Fibroblast of villous mesenchyme (primary cell): ENCODE data around the gene SPATC1L. TPM values are rescaled to one million over a fixed set of nuclear protein-coding genes. Genes with fewer than 3 reads are reported as not detected.

ENCODE experiments used
- DNase-seq: peaks from one replicate; pipeline ENCODE4 v3.0.0-alpha.2; 2010; ENCODE audit warnings: low read depth
- H3K4me3 ChIP-seq: 2 replicates; pipeline ENCODE4 v1.5.1; 2011; ENCODE audit warnings: low read depth, mild to moderate bottlenecking, low read length
- total RNA-seq: library from RNA; depleted of rRNA; stranded (reverse); fragments of >200 nt; gene quantifications from 2 replicates; pipeline ENCODE4 v1.2.3, GENCODE V29; 2012
- TF ChIP-seq, protein P1 (sequence below): IDR thresholded peaks from 2 replicates; pipeline ENCODE4 v1.5.1; 2012; ENCODE audit warnings: low read depth, mild to moderate bottlenecking, low read length; ENCODE audit not compliant: insufficient read depth

SPATC1L gene
- total RNA-seq, 1 donor = 9.5 TPM

DNA sequence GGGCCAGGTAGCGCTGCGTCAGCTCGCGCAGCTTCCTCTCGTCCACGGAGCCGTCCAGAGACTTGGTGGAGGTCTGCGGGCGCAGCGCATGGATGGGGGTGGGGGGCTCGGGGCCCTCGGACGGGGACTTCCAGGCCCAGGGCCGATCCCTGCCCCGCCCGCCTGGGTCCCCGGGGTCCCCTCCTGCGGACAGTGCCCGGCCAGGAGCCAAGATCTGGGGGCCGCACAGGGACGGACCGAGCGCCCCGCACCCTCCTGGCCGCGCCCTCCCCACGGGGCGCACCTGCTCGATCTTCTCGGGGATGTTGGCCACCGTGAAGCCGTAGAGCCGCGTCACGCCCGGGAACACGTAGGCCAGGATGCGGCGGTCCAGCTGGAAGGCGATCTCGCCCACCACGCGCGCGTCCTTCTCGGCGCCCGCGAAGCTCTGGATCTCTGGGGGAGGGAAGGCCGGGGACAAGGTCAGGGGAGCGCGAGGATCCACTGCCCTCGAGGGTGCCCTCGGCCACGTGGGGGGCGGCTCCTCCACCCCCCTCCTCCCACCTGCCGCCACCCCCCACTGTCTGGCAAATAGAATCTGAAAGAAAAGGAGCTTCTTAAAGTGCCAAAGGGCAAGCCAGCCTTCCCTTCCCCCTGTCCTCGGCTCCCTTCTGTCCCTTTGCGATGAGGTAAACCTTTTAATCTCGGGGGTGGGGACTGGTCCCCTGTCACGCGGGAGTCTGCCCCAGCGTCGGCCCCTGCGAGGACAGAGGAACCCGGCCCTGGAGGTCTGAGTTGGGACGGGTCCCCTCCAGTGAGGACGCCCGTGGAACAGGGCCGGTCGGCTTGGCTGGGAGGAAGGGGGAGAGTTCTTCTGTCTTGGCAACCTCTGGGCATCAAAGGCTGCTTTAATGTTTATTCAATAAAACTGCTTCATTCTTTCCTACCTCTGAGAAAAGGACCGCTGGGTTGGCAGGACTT is 22.3 kb downstream of the SPATC1L start:
- H3K4me3 ChIP-seq = no peak overlapping the region
- TF ChIP-seq, protein P1, sequence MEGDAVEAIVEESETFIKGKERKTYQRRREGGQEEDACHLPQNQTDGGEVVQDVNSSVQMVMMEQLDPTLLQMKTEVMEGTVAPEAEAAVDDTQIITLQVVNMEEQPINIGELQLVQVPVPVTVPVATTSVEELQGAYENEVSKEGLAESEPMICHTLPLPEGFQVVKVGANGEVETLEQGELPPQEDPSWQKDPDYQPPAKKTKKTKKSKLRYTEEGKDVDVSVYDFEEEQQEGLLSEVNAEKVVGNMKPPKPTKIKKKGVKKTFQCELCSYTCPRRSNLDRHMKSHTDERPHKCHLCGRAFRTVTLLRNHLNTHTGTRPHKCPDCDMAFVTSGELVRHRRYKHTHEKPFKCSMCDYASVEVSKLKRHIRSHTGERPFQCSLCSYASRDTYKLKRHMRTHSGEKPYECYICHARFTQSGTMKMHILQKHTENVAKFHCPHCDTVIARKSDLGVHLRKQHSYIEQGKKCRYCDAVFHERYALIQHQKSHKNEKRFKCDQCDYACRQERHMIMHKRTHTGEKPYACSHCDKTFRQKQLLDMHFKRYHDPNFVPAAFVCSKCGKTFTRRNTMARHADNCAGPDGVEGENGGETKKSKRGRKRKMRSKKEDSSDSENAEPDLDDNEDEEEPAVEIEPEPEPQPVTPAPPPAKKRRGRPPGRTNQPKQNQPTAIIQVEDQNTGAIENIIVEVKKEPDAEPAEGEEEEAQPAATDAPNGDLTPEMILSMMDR = no peak
- no peak for DNase-seq

DNA sequence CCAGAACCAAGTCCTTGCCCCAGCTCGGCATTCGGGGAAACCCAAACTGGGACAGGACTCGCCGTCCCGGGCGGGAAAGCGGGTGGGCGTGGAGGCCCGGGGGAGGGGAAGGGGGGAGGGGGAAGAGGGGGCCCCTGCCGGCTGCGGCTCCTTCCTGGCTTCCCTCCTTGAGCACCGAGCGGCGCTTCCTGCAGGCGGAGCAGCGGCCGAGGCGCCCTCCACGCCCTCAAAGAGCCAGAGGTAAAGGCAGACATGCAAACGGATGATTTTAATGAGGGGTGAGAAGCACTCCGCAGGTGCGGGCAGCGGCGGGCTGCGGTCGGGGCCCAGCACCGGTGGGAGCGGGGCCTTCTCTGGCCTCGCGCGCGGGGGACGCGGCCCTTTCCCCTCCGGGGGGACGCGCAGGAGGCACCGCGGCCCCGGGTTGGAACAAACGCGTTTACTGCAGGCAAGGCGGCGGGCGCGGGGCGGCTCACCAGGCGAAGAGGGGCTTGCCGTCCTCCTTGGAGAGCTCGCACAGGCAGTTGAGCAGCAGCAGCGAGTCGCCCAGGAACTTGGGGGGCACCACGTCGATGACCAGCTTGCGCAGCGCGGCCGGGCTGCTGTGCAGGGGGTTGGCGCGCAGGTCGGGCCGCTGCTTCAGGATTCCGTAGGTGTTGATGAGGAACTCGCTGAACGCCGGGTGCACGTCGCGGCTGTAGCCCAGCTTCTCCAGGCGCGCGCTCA is 23.2 kb downstream of the SPATC1L start:
- no peak overlapping the region for H3K4me3 ChIP-seq
- TF ChIP-seq, protein P1 = no peak

DNA sequence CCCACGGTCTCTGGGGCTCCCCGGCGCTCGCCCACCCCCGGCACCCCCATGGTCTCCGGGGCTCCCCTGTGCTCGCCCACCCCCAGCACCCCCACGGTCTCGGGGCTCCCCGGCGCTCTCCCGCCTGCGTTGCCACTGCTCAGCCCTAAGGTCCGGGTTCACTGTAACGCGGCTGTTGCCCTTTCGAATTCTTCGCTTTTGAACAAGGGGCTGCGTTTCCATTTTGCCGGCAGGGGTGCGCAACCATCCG is 23.7 kb downstream of the SPATC1L start:
- no peak for DNase-seq
- no peak overlapping the region for H3K4me3 ChIP-seq
- TF ChIP-seq, protein P1 = no peak

More for the DNA sequence above, 23.2 kb downstream of the SPATC1L start:
- DNase-seq = no peak

DNA sequence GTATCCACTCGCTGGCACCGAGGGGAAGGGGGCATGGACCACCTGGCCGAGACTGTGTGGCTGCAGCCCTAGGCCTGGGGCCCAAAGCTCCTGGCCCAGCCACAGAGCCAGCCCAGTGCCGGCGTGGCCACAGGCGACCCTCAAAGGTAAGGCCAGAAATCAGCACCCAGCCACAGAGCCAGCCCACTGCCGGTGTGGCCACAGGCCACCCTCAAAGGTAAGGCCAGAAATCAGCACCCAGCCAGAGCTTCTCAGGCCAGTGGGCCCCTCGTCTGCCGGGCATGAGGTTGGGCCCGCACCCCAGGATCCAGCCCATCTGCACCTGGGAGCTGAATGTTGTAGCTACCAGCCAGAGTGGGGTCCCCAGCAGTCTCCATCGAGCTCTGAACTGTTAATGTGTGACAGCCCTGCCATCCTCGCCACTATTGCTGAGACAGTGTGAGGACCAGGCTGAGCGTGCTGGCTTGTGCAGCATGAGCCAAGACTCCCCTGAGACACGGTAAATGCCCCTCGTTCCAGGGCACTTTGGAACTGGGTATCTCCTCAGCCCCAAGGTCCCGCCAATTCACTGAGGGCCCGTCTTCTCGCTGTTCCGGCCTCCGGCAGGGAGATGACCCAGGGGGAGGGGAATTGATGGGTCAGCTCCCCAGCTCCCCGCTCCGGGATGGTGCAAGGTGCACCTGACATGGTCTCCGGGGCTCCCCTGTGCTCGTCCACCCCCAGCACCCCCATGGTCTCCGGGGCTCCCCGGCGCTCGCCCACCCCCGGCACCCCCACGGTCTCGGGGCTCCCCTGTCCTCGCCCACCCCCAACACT is 24.2 kb downstream of the SPATC1L start:
- TF ChIP-seq, protein P1 = no peak
- DNase-seq = no peak

DNA sequence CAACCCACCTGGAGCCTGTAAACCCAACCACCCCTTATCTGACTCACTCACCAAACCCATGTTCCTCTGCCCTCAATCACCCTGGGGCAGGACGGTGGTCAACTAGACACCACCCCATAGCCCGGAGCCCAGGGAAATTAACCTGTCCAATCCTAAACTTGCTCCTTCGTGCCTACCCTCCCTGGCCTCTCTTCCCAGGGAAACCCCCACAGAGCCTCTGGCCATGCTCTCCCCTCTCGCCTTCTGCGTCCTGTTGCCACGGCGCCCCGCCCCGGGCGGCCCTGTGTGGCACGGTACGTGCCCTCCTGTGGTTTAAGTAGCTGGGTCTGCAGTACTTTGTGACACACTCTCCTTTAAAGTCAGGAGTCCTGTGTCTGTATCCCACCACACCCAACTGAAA is 24.9 kb downstream of the SPATC1L start:
- no peak overlapping the region for H3K4me3 ChIP-seq
- no peak for DNase-seq
- TF ChIP-seq, protein P1 = no peak

More for the DNA sequence above, 24.2 kb downstream of the SPATC1L start:
- no peak overlapping the region for H3K4me3 ChIP-seq

DNA sequence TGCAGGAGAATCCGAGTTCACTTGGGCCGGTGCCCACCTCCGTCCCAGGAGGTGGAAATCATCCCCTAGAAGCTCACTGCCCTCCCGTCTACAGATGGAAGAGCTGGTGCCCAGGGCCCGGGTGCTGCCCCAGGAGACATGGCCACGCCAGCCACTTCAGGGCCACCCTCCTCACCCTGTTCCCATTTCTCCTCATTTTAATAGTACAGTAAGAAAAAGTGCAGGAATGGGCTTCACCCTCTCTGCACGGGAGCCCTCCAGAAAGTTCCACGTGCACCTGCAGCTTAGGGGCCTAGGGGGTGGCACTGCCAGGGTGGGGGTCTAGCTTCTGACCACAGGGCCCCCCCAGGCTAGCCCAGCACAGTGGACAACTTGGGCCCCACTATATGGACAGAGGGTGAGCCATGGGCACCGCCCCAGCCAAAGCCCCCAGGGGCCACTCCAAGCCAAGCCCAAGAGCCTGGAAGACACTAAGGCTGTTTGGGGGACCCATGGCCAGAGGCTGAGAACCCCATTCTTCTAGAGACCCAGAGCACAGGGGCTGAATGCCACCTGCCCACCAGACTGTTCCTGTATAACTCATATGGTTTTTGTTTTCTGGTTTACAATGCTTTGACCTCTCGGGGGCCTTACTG is 25.5 kb downstream of the SPATC1L start:
- DNase-seq = no peak
- H3K4me3 ChIP-seq = no peak overlapping the region
- TF ChIP-seq, protein P1 = no peak
